ENCODE results near the gene GRIN3B. TPM values are rescaled to one million over a fixed set of nuclear protein-coding genes. Genes with fewer than 3 reads are reported as not detected.

GRIN3B gene
- total and polyA plus RNA-seq, 2 of the 4 experiments (the other 2 are of a cell fraction): under 0.01 to 0.91 TPM

- Histone ChIP-seq H2AFZ (replicated peaks; ENCODE audit: low read length, poor library complexity) (no peak overlapping the region), H2BK15ac (ENCODE audit: low read depth, low read length) (no peak overlapping the region), H4K8ac (ENCODE audit: low read depth in 2 of 2, low read length in 2 of 2) (0 out of 4 replicates have a peak overlapping the region, but pooled peaks of 1 of the 2 experiments have one; percentile 25), H3K18ac (ENCODE audit: low read depth, low read length) (no peak overlapping the region), H3K9me1 (ENCODE audit: insufficient read depth, low read length) (peaks cover 6% of the 10 kb centered on the region; the same call in 1 of the 2 replicates), H4K5ac (ENCODE audit: low read depth, low read length) (no peak overlapping the region), H3K79me1 (ENCODE audit: low read depth in 1 of 2, low read length in 2 of 2) (peaks cover 46 to 78% of the 10 kb centered on the region in 2 experiments), H3K9ac (ENCODE audit: low read depth, low read length) (no peak overlapping the region), H2BK120ac (ENCODE audit: low read depth, low read length) (0 out of 2 replicates have a peak overlapping the region, but pooled peaks have one; percentile 8), H3K27ac (ENCODE audit: insufficient read depth, low read length) (peak overlapping the region; percentile 3; the same call in 1 of the 2 replicates), H3K56ac (ENCODE audit: extremely low read depth, insufficient read depth, low read length) (no peak overlapping the region), H2AK9ac (replicated peaks; ENCODE audit: low read depth, low read length, poor library complexity) (peak overlapping the region; percentile 61), H3K9me3 (ENCODE audit: control insufficient read depth, insufficient read depth, low read length) (no peaks in the 10 kb centered on the region), H3K4ac (ENCODE audit: low read depth, low read length) (no peak overlapping the region), H3K23ac (ENCODE audit: low read depth, low read length) (no peak overlapping the region), H2AK5ac (ENCODE audit: low read depth, low read length) (peak overlapping the region; percentile 86; the same call in 1 of the 2 replicates), H3K4me1 (ENCODE audit: control insufficient read depth, insufficient read depth, low read length) (peaks cover 7% of the 10 kb centered on the region), H2BK20ac (ENCODE audit: low read depth, low read length) (no peak overlapping the region), H3K4me2 (ENCODE audit: low read depth, low read length) (no peak overlapping the region), H4K91ac (ENCODE audit: insufficient read depth, low read depth, low read length) (no peak overlapping the region; the same call in 1 of the 2 replicates), H3K14ac (replicated peaks; ENCODE audit: low read depth, low read length) (no peak overlapping the region), H3K27me3 (ENCODE audit: control insufficient read depth, insufficient read depth, low read length) (no peaks in the 10 kb centered on the region), H3K4me3 (ENCODE audit: insufficient read depth, low read depth, low read length) (no peak overlapping the region), H2BK5ac (ENCODE audit: low read depth, low read length, poor library complexity, severe bottlenecking) (no peak overlapping the region), H4K20me1 (ENCODE audit: insufficient read depth, low read length) (peaks cover 27% of the 10 kb centered on the region; the same call in 1 of the 2 replicates), H3K36me3 (ENCODE audit: control insufficient read depth, insufficient read depth, low read length) (peaks cover 71% of the 10 kb centered on the region)
- in situ Hi-C loops (cut with MboI; ENCODE audit: low sequenced_read_pairs): no loop called here
- dilution Hi-C loops (cut with HindIII; ENCODE audit: low sequenced_read_pairs, unreplicated experiment): no loop called here
- ChIA-PET CTCF (no interaction called here), POLR2A (ENCODE audit: unreplicated experiment) (no interaction called here)
- ATAC-seq (ENCODE audit: low read depth) (no peak), DNase-seq (no peak)
- TF ChIP-seq RAD21 (IDR thresholded peaks at IDR 0.05; ENCODE audit: low read length): no peak
- TF ChIP-seq CEBPB (IDR thresholded peaks at IDR 0.05; ENCODE audit: low read depth, low read length): no peak
- TF ChIP-seq, protein P1, sequence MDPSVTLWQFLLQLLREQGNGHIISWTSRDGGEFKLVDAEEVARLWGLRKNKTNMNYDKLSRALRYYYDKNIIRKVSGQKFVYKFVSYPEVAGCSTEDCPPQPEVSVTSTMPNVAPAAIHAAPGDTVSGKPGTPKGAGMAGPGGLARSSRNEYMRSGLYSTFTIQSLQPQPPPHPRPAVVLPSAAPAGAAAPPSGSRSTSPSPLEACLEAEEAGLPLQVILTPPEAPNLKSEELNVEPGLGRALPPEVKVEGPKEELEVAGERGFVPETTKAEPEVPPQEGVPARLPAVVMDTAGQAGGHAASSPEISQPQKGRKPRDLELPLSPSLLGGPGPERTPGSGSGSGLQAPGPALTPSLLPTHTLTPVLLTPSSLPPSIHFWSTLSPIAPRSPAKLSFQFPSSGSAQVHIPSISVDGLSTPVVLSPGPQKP (IDR thresholded peaks at IDR 0.05; ENCODE audit: borderline replicate concordance, low read depth, low read length): no peak
- no peak for TF ChIP-seq RFX5 (IDR thresholded peaks at IDR 0.05; ENCODE audit: low read depth, low read length)
- TF ChIP-seq MXI1 (IDR thresholded peaks at IDR 0.05; ENCODE audit: borderline replicate concordance, low read depth, low read length): no peak
- no peak for TF ChIP-seq MAZ (IDR thresholded peaks at IDR 0.05; ENCODE audit: borderline replicate concordance, low read depth, low read length)
- no peak for TF ChIP-seq MAFK (IDR thresholded peaks at IDR 0.05; ENCODE audit: low read depth, low read length)
- no peak for TF ChIP-seq CHD1 (IDR thresholded peaks at IDR 0.05; ENCODE audit: low read depth, low read length)
- TF ChIP-seq USF2 (IDR thresholded peaks at IDR 0.05; ENCODE audit: low read depth, low read length): no peak
- no peak for TF ChIP-seq FOS (IDR thresholded peaks at IDR 0.05; ENCODE audit: low read depth, low read length)
- TF ChIP-seq NFE2L2 (IDR thresholded peaks at IDR 0.05; ENCODE audit: low read depth, low read length): no peak
- TF ChIP-seq POLR2A (IDR thresholded peaks at IDR 0.05; ENCODE audit: low read depth, low read length): no peak
- TF ChIP-seq, protein P2, sequence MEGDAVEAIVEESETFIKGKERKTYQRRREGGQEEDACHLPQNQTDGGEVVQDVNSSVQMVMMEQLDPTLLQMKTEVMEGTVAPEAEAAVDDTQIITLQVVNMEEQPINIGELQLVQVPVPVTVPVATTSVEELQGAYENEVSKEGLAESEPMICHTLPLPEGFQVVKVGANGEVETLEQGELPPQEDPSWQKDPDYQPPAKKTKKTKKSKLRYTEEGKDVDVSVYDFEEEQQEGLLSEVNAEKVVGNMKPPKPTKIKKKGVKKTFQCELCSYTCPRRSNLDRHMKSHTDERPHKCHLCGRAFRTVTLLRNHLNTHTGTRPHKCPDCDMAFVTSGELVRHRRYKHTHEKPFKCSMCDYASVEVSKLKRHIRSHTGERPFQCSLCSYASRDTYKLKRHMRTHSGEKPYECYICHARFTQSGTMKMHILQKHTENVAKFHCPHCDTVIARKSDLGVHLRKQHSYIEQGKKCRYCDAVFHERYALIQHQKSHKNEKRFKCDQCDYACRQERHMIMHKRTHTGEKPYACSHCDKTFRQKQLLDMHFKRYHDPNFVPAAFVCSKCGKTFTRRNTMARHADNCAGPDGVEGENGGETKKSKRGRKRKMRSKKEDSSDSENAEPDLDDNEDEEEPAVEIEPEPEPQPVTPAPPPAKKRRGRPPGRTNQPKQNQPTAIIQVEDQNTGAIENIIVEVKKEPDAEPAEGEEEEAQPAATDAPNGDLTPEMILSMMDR (conservative IDR thresholded peaks at IDR 0.05; ENCODE audit: low read depth, low read length): no peak
- TF ChIP-seq RCOR1 (IDR thresholded peaks at IDR 0.05; ENCODE audit: insufficient replicate concordance, low read length): no peak
- no peak for TF ChIP-seq SMC3 (IDR thresholded peaks at IDR 0.05; ENCODE audit: low read depth, low read length)
- intact Hi-C loops (cut with micrococcal nuclease): loop anchor here (2.0 kb wide), 1 partner anchor 30 kb away; no protein-coding TSS in a partner anchor
- no TSS peak for BruUV-seq (replicated peaks)
- 87% methylated on average over 17 of the region's 31 CpGs; no CpG with 5 or more reads in 1 of the 2 experiments for WGBS, 2 experiments (ENCODE audit: extremely low coverage in 2 of 2, insufficient read length in 1 of 2)
Measured at GRCh38 chr19:962683-963400, 37.4 kb upstream of the GRIN3B start.

Data from IMR-90 (cell line).